ENCODE measurements around the gene LTB4R.

The LTB4R gene

DNA sequence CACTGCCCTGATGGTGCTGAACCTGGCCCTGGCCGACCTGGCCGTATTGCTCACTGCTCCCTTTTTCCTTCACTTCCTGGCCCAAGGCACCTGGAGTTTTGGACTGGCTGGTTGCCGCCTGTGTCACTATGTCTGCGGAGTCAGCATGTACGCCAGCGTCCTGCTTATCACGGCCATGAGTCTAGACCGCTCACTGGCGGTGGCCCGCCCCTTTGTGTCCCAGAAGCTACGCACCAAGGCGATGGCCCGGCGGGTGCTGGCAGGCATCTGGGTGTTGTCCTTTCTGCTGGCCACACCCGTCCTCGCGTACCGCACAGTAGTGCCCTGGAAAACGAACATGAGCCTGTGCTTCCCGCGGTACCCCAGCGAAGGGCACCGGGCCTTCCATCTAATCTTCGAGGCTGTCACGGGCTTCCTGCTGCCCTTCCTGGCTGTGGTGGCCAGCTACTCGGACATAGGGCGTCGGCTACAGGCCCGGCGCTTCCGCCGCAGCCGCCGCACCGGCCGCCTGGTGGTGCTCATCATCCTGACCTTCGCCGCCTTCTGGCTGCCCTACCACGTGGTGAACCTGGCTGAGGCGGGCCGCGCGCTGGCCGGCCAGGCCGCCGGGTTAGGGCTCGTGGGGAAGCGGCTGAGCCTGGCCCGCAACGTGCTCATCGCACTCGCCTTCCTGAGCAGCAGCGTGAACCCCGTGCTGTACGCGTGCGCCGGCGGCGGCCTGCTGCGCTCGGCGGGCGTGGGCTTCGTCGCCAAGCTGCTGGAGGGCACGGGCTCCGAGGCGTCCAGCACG, 4.7 kb downstream of the LTB4R start:
- no peak overlapping the region for H3K4ac ChIP-seq (ENCODE audit: low read depth, low read length)
- no peak overlapping the region for H3K27ac ChIP-seq (ENCODE audit: low read depth, low read length)
- H2AK5ac ChIP-seq (ENCODE audit: low read length) = no peak overlapping the region
- no peak overlapping the region for H2AFZ ChIP-seq (ENCODE audit: insufficient read depth, low read length, poor library complexity)
- H2BK12ac ChIP-seq (ENCODE audit: low read length) = no peak overlapping the region
- no peaks in the 10 kb centered on the region for H3K79me2 ChIP-seq (ENCODE audit: control insufficient read depth, insufficient read depth, low read length, poor library complexity)
- H2BK5ac ChIP-seq (ENCODE audit: low read depth, low read length, poor library complexity) = no peak overlapping the region
- peaks cover 9 to 12% of the 10 kb centered on the region in 2 experiments for H3K36me3 ChIP-seq (ENCODE audit: control insufficient read depth in 1 of 2, insufficient read depth in 2 of 2, low read length in 2 of 2)
- no CpG with 5 or more reads among the region's 70 CpGs for WGBS (ENCODE audit: extremely low coverage, insufficient coverage, insufficient read length)
- no peak overlapping the region for H3K18ac ChIP-seq (ENCODE audit: low read length)
- no peak overlapping the region for H4K91ac ChIP-seq (ENCODE audit: low read depth, low read length)
- H2BK120ac ChIP-seq (ENCODE audit: insufficient read depth, low read length, poor library complexity) = no peak overlapping the region
- no peak overlapping the region for H3K9ac ChIP-seq (ENCODE audit: low read length)
- H3K23ac ChIP-seq (ENCODE audit: low read length) = no peak overlapping the region
- H3K4me1 ChIP-seq (ENCODE audit: control insufficient read depth in 1 of 2, insufficient read depth in 2 of 2, low read length in 2 of 2) = no peaks in the 10 kb centered on the region
- no peak overlapping the region for H4K12ac ChIP-seq (ENCODE audit: low read depth, low read length)
- H3K27me3 ChIP-seq (ENCODE audit: insufficient read depth, low read length) = no peaks in the 10 kb centered on the region
- peak; percentile 76 to 88 for DNase-seq
- H3K79me1 ChIP-seq (ENCODE audit: low read length) = no peaks in the 10 kb centered on the region
- no peak overlapping the region for H3K14ac ChIP-seq (ENCODE audit: low read length)
- no peak overlapping the region for H3K4me2 ChIP-seq (ENCODE audit: low read length)
- no peak overlapping the region for H4K8ac ChIP-seq (ENCODE audit: low read depth, low read length)
- no peak overlapping the region for H3K4me3 ChIP-seq (ENCODE audit: low read depth, low read length)
- H3K9me3 ChIP-seq (ENCODE audit: insufficient read depth, low read depth, low read length) = no peaks in the 10 kb centered on the region

- DNase-seq = no peak
- 100% methylated on average over 4 of the region's 18 CpGs for WGBS (ENCODE audit: extremely low coverage, insufficient coverage, insufficient read length)
- H3K9ac ChIP-seq (ENCODE audit: low read length) = no peak overlapping the region
- no peaks in the 10 kb centered on the region for H3K79me1 ChIP-seq (ENCODE audit: low read length)
- no peak overlapping the region for H4K8ac ChIP-seq (ENCODE audit: low read depth, low read length)
- peaks cover 1% of the 10 kb centered on the region in 2 experiments for H3K4me1 ChIP-seq (ENCODE audit: control insufficient read depth in 1 of 2, insufficient read depth in 2 of 2, low read length in 2 of 2)
- H3K27me3 ChIP-seq (ENCODE audit: insufficient read depth, low read length) = no peaks in the 10 kb centered on the region
- no peak overlapping the region for H3K23ac ChIP-seq (ENCODE audit: low read length)
- peaks cover 3 to 6% of the 10 kb centered on the region in 2 experiments for H3K36me3 ChIP-seq (ENCODE audit: control insufficient read depth in 1 of 2, insufficient read depth in 2 of 2, low read length in 2 of 2)
- H3K27ac ChIP-seq (ENCODE audit: low read depth, low read length) = no peak overlapping the region
- no peak overlapping the region for H3K4me2 ChIP-seq (ENCODE audit: low read length)
- H2BK12ac ChIP-seq (ENCODE audit: low read length) = no peak overlapping the region
- no peak overlapping the region for H4K12ac ChIP-seq (ENCODE audit: low read depth, low read length)
- no peaks in the 10 kb centered on the region for H3K9me3 ChIP-seq (ENCODE audit: insufficient read depth, low read depth, low read length)
- H3K4ac ChIP-seq (ENCODE audit: low read depth, low read length) = no peak overlapping the region
- no peaks in the 10 kb centered on the region for H3K79me2 ChIP-seq (ENCODE audit: control insufficient read depth, insufficient read depth, low read length, poor library complexity)
- H3K14ac ChIP-seq (ENCODE audit: low read length) = no peak overlapping the region
- no peak overlapping the region for H3K4me3 ChIP-seq (ENCODE audit: low read depth, low read length)
- H4K91ac ChIP-seq (ENCODE audit: low read depth, low read length) = no peak overlapping the region
- no peak overlapping the region for H2BK120ac ChIP-seq (ENCODE audit: insufficient read depth, low read length, poor library complexity)
- no peak overlapping the region for H2AK5ac ChIP-seq (ENCODE audit: low read length)
- H2AFZ ChIP-seq (ENCODE audit: insufficient read depth, low read length, poor library complexity) = no peak overlapping the region
- no peak overlapping the region for H3K18ac ChIP-seq (ENCODE audit: low read length)
- no peak overlapping the region for H2BK5ac ChIP-seq (ENCODE audit: low read depth, low read length, poor library complexity)
These were observed 5.3 kb downstream of the LTB4R start for GRCh38 chr14:24316597-24316950.

- Histone ChIP-seq H3K4me1 (ENCODE audit: control insufficient read depth in 1 of 2, insufficient read depth in 2 of 2, low read length in 2 of 2) (peaks cover 6 to 7% of the 10 kb centered on the region in 2 experiments), H3K9ac (ENCODE audit: low read length) (no peak overlapping the region), H2AFZ (ENCODE audit: insufficient read depth, low read length, poor library complexity) (no peak overlapping the region), H3K27me3 (ENCODE audit: insufficient read depth, low read length) (no peaks in the 10 kb centered on the region), H3K4ac (ENCODE audit: low read depth, low read length) (no peak overlapping the region), H4K12ac (ENCODE audit: low read depth, low read length) (no peak overlapping the region), H2BK120ac (ENCODE audit: insufficient read depth, low read length, poor library complexity) (no peak overlapping the region), H3K4me2 (ENCODE audit: low read length) (no peak overlapping the region), H3K4me3 (ENCODE audit: low read depth, low read length) (no peak overlapping the region), H3K79me2 (ENCODE audit: control insufficient read depth, insufficient read depth, low read length, poor library complexity) (no peaks in the 10 kb centered on the region), H3K18ac (ENCODE audit: low read length) (no peak overlapping the region), H3K9me3 (ENCODE audit: insufficient read depth, low read depth, low read length) (no peaks in the 10 kb centered on the region), H4K8ac (ENCODE audit: low read depth, low read length) (no peak overlapping the region), H3K23ac (ENCODE audit: low read length) (no peak overlapping the region), H3K36me3 (ENCODE audit: control insufficient read depth in 1 of 2, insufficient read depth in 2 of 2, low read length in 2 of 2) (peaks cover 0 to 4% of the 10 kb centered on the region in 2 experiments), H2AK5ac (ENCODE audit: low read length) (no peak overlapping the region), H2BK5ac (ENCODE audit: low read depth, low read length, poor library complexity) (no peak overlapping the region), H3K27ac (ENCODE audit: low read depth, low read length) (no peak overlapping the region), H3K14ac (ENCODE audit: low read length) (no peak overlapping the region), H4K91ac (ENCODE audit: low read depth, low read length) (no peak overlapping the region), H2BK12ac (ENCODE audit: low read length) (no peak overlapping the region), H3K79me1 (ENCODE audit: low read length) (peaks cover 2% of the 10 kb centered on the region)
- WGBS (ENCODE audit: extremely low coverage, insufficient coverage, insufficient read length) = no CpG with 5 or more reads among the region's 3 CpGs
- DNase-seq = no peak
These were observed 6.0 kb downstream of the LTB4R start for GRCh38 chr14:24317141-24317928.

DNA sequence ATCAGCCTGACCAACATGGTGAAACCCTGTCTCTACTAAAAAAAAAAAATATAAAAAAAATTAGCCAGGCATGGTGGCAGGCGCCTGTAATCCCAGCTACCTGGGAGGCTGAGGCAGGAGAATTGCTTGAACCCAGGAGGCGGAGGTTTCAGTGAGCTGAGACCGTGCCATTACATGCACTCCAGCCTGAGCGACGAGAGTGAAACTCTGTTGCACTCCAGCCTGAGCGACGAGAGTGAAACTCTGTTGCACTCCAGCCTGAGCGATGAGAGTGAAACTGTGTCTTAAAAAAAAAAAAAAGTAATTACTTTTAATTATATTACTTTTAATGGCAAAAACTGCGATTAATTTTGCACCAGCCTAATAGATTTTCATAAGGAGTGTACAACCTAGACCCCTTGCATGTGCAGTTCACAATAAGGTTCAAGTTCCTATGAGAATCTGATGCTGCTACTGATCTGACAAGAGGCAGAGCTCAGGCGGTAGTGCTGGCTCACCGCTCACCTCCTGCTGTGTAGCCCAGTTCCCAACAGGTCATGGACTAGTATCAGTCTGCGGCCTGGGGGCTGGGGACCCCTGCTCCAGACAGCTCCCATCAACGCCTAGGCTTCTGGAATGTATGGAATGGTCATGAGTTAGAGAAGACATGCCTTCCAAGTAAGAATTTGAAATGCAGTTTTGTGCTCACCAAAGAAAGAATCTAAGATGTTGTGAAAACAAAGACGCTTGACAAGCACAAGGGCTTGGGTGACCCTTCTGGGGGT, 10.1 kb downstream of the LTB4R start:
- Histone ChIP-seq H2BK120ac (ENCODE audit: insufficient read depth, low read length, poor library complexity) (no peak overlapping the region), H3K27ac (ENCODE audit: low read depth, low read length) (no peak overlapping the region), H3K79me1 (ENCODE audit: low read length) (peaks cover 2% of the 10 kb centered on the region), H3K79me2 (ENCODE audit: control insufficient read depth, insufficient read depth, low read length, poor library complexity) (no peaks in the 10 kb centered on the region), H4K12ac (ENCODE audit: low read depth, low read length) (no peak overlapping the region), H4K91ac (ENCODE audit: low read depth, low read length) (no peak overlapping the region), H3K27me3 (ENCODE audit: insufficient read depth, low read length) (no peaks in the 10 kb centered on the region), H3K4me3 (ENCODE audit: low read depth, low read length) (no peak overlapping the region), H2AFZ (ENCODE audit: insufficient read depth, low read length, poor library complexity) (no peak overlapping the region), H2AK5ac (ENCODE audit: low read length) (no peak overlapping the region), H3K4ac (ENCODE audit: low read depth, low read length) (no peak overlapping the region), H3K23ac (ENCODE audit: low read length) (no peak overlapping the region), H3K9me3 (ENCODE audit: insufficient read depth, low read depth, low read length) (no peaks in the 10 kb centered on the region), H3K9ac (ENCODE audit: low read length) (no peak overlapping the region), H2BK12ac (ENCODE audit: low read length) (no peak overlapping the region), H3K14ac (ENCODE audit: low read length) (no peak overlapping the region), H2BK5ac (ENCODE audit: low read depth, low read length, poor library complexity) (no peak overlapping the region), H3K18ac (ENCODE audit: low read length) (no peak overlapping the region), H3K36me3 (ENCODE audit: control insufficient read depth in 1 of 2, insufficient read depth in 2 of 2, low read length in 2 of 2) (no peaks in the 10 kb centered on the region), H3K4me2 (ENCODE audit: low read length) (no peak overlapping the region), H3K4me1 (ENCODE audit: control insufficient read depth in 1 of 2, insufficient read depth in 2 of 2, low read length in 2 of 2) (peaks cover 6 to 10% of the 10 kb centered on the region in 2 experiments), H4K8ac (ENCODE audit: low read depth, low read length) (no peak overlapping the region)
- no peak for DNase-seq
- WGBS (ENCODE audit: extremely low coverage, insufficient coverage, insufficient read length) = no CpG with 5 or more reads among the region's 14 CpGs
